NT2/D1 (cell line): Measurements from ENCODE around the gene ZDHHC17.

ENCODE experiments used
- SUZ12 ChIP-seq: IDR thresholded peaks from 2 replicates; pipeline ENCODE4 v1.6.1; 2011; ENCODE audit not compliant: insufficient read length, insufficient read depth; ENCODE audit errors: extremely low read depth
- YY1 ChIP-seq: IDR thresholded peaks from 2 replicates; pipeline ENCODE4 v1.6.1; 2011; ENCODE audit not compliant: insufficient read length, insufficient read depth
- ZNF274 ChIP-seq: IDR thresholded peaks from 2 replicates; pipeline ENCODE4 v1.6.1; 2011; ENCODE audit warnings: mild to moderate bottlenecking, low read depth, low read length

GRCh38 chr12:76766161-76766560 lies 2.2 kb downstream of the ZDHHC17 start:
- TF ChIP-seq ZNF274 (no peak), YY1 (no peak), SUZ12 (no peak)
